Esophagus squamous epithelium (tissue), 4 donors: Measurements from ENCODE around the gene NOL3.

ENCODE experiments used
- CTCF ChIP-seq, 6 experiments: fragments of 450-650 bp in 4 of 6; fragments of 200-600 bp in 2 of 6; sonication (generic) in 2 of 6; IDR thresholded peaks; one replicate each; pipeline ENCODE4 v1.5.1; 2016 to 2019; ENCODE audit warnings: antibody characterized with exemption in 6 of 6, mild to moderate bottlenecking in 4 of 6, moderate library complexity in 4 of 6
- POLR2A ChIP-seq, 4 donors: fragments of 450-650 bp; IDR thresholded peaks; one replicate each; pipeline ENCODE4 v1.6.1; 2017; ENCODE audit warnings: antibody characterized with exemption in 4 of 4, mild to moderate bottlenecking in 4 of 4, moderate library complexity in 3 of 4

GRCh38 chr16:67223992-67224391 lies 53.7 kb downstream of the NOL3 start:
- TF ChIP-seq CTCF (IDR thresholded peaks at IDR 0.05) (no peak), POLR2A (IDR thresholded peaks at IDR 0.05) (no peak)
